Stimulated activated CD8-positive, alpha-beta memory T cell treated with anti-CD3 and anti-CD28 coated beads, Interleukin-4, amount 100 ng/mL, for 24 hours (primary cell): ENCODE data around the gene ANKRD24.
"Not testable (repeated sequence)": the region's sequence is repeated elsewhere in the genome, so short reads cannot be mapped to it uniquely, and the experiment has no call there.

Experiments
- DNase-seq: peaks from one replicate; pipeline ENCODE4 v3.0.0-alpha.2; 2020; ENCODE audit warnings: low read depth

The ANKRD24 gene

DNA sequence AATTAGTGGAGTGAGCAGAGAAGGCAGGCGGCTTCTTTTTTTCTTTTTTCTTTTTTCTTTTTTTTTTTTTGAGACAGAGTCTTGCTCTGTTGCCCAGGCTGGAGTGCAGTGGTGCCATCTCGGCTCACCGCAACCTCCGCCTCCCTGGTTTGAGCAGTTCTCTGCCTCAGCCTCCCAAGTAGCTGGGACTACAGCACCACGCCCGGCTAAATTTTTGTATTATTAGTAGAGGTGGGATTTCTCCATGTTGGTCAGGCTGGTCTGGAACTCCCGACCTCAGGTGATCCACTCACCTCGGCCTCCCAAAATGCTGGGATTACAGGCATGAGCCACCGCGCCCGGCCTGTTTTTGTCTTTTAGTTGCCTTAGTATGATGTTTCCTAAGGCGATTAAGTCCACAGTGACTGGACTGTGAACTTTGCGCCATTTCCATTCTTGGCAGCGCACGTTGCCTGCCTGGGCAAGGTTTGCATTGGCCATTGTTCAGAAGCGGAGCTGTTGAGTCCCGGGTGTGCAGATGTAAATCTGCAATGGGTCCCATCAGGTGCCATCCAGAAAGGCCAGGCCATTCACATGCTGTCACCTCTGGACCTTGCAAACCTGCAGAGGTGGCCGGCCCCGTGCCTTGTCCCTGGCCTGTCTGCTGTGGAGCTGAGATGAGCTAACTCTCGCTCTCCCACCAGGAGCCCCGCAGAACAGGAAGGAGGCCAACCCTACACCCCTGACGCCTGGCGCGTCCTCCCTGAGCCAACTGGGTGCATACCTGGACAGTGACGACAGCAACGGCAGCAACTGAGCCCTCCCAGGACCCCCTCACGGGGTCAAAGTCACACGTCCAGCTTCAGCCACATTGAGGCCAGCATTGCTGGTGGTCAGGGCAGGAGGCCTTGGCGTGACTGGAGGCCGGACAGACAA is 85.7 kb downstream of the ANKRD24 start:
- DNase-seq: no peak

DNA sequence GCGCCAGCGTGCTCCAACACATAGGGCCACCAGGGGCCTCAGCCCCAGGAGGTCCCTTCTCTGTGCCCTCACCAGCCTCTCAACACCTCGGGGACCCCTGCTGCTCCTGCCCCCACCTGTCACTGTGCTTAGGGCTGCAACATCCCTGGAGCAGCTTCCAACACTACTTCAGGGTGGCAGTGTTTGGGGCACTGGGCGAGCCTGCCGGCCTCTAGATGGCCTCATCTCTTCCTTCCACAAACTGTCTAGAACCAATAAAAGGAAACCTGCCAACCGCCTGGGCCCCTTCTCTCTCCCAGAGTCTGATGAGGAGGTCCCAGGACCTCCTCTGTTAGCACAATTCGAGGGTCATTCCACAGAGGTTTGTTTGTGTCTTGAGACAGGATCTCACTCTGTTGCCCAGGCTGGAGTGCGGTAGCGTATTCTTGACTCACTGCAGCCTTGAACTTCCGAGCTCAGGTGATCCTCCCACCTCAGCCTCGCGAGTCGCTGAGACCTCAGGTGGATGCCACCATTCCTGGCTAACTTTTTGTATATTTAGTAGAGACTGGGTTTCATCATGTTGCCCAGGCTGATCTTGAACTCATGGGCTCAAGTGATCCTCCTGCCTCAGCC is 86.4 kb downstream of the ANKRD24 start:
- DNase-seq: no peak

DNA sequence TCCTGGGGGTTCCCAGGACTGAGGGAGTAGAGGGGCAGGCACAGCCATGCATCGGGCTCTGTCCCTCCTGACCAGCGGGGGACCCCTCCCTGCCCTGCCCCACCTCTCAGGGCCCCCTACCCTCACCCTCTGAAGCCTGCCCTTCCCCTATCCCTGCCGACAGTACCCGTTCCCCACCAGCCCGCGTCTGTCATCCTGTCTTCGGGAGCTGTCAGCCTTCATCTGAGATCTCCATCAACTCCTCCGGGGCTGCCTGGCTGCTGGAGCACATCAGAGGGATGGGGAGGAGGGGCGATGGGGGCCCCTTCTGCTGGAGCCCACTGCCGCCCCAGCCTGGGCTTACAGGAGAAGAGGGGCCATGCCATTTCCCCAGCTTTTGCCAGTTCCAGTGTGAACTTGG is 90.4 kb downstream of the ANKRD24 start:
- no peak for DNase-seq

DNA sequence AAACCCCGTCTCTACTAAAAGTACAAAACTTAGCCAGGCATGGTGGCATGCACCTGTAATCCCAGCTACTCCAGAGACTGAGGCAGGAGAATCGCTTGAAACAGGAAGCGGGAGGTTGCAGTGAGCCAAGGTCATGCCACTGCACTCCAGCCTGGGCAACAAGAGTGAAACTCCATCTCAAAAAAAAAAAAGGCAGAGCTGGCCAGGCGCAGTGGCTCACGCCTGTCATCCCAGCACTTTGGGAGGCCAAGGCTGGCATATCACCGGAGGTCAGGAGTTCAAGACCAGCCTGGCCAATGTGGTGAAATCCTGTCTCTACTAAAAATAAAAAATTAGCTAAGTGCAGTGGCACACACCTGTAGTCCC is 91.8 kb downstream of the ANKRD24 start:
- DNase-seq: not testable (repeated sequence)
